ENCODE results near the gene EML4. TPM values are rescaled to one million over a fixed set of nuclear protein-coding genes. Genes with fewer than 3 reads are reported as not detected.
A peak's percentile ranks its signal among the peaks of the same experiment; 100 is the strongest.

Gene EML4
- total and polyA plus RNA-seq, 2 of the 13 experiments (the other 11 are each of a cell fraction or from before 2014, with no cell fraction given), result 243 to 476 TPM

DNA sequence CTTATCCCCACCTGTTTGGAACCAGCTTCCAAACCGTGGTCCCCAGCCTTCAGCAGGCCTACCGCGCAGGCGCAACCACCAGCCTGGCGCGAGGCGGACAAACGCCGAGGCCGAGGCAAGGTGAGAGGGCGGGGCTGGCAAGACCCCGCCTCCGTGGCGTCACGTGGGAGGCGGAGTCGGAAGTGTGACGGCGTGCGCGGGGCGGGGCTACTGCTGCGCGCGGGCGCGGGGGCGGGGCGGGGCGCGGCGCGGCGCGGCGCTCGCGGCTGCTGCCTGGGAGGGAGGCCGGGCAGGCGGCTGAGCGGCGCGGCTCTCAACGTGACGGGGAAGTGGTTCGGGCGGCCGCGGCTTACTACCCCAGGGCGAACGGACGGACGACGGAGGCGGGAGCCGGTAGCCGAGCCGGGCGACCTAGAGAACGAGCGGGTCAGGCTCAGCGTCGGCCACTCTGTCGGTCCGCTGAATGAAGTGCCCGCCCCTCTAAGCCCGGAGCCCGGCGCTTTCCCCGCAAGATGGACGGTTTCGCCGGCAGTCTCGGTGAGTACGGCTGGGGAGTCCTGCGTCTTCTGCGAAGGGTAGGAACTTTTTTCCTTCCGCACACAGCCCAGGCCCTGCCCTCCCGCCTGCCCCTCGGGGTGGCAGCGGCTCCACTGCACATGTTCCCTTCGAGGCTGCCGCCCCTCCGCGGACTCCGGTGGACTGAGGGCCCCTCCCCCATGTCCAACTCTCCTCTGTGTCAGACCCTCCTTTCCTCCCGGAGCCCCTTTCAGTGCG lies at the start of gene EML4 (continued):
- TF ChIP-seq, protein P1, sequence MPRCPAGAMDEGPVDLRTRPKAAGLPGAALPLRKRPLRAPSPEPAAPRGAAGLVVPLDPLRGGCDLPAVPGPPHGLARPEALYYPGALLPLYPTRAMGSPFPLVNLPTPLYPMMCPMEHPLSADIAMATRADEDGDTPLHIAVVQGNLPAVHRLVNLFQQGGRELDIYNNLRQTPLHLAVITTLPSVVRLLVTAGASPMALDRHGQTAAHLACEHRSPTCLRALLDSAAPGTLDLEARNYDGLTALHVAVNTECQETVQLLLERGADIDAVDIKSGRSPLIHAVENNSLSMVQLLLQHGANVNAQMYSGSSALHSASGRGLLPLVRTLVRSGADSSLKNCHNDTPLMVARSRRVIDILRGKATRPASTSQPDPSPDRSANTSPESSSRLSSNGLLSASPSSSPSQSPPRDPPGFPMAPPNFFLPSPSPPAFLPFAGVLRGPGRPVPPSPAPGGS (CRISPR knock-in tag; IDR thresholded peaks at IDR 0.05), result peak; percentile 82
- TF ChIP-seq ZNF331 (CRISPR knock-in tag; IDR thresholded peaks at IDR 0.05) (peak; percentile 56; the same call in 1 of the 2 replicates), KLF6 (CRISPR knock-in tag; IDR thresholded peaks at IDR 0.05) (0 out of 2 replicates have a peak, but pooled peaks have one; percentile 77), ZNF792 (CRISPR knock-in tag; IDR thresholded peaks at IDR 0.05) (no peak; the same call in none of the 2 replicates), ZFP90 (CRISPR knock-in tag; IDR thresholded peaks at IDR 0.05; ENCODE audit: borderline replicate concordance) (peak; percentile 56; the same call in 1 of the 2 replicates), TBX2 (CRISPR knock-in tag; IDR thresholded peaks at IDR 0.05; ENCODE audit: borderline replicate concordance) (peak; percentile 73), ZMAT5 (CRISPR knock-in tag; IDR thresholded peaks at IDR 0.05; ENCODE audit: borderline replicate concordance, low read depth) (no peak), NCOA1 (CRISPR knock-in tag; IDR thresholded peaks at IDR 0.05) (no peak; the same call in 1 of the 2 replicates), ZNF589 (CRISPR knock-in tag; conservative IDR thresholded peaks at IDR 0.05) (0 out of 2 replicates have a peak, but pooled peaks have one; percentile 44), ZNF468 (CRISPR knock-in tag; IDR thresholded peaks at IDR 0.05) (no peak), HHEX (CRISPR knock-in tag; IDR thresholded peaks at IDR 0.05) (0 out of 2 replicates have a peak, but pooled peaks have one; percentile 10), RNF2 (conservative IDR thresholded peaks at IDR 0.05; ENCODE audit: low read depth) (peak; percentile 71; the same call in 1 of the 2 replicates), ZNF570 (CRISPR knock-in tag; IDR thresholded peaks at IDR 0.05; ENCODE audit: borderline replicate concordance) (no peak), MIER2 (CRISPR knock-in tag; IDR thresholded peaks at IDR 0.05) (0 out of 2 replicates have a peak, but pooled peaks have one; percentile 44), KLF15 (CRISPR knock-in tag; IDR thresholded peaks at IDR 0.05; ENCODE audit: borderline replicate concordance) (no peak; the same call in 1 of the 2 replicates), ZNF746 (CRISPR knock-in tag; IDR thresholded peaks at IDR 0.05) (peak; percentile 39; the same call in 1 of the 2 replicates), ATF2 (CRISPR knock-in tag; IDR thresholded peaks at IDR 0.05) (peak; percentile 7; the same call in 1 of the 2 replicates), ZNF615 (CRISPR knock-in tag; IDR thresholded peaks at IDR 0.05; ENCODE audit: borderline replicate concordance) (peak; percentile 72; the same call in 1 of the 2 replicates), ZNF775 (CRISPR knock-in tag; IDR thresholded peaks at IDR 0.05; ENCODE audit: borderline replicate concordance) (0 out of 2 replicates have a peak, but pooled peaks have one; percentile 20)
- TF ChIP-seq, protein P2, sequence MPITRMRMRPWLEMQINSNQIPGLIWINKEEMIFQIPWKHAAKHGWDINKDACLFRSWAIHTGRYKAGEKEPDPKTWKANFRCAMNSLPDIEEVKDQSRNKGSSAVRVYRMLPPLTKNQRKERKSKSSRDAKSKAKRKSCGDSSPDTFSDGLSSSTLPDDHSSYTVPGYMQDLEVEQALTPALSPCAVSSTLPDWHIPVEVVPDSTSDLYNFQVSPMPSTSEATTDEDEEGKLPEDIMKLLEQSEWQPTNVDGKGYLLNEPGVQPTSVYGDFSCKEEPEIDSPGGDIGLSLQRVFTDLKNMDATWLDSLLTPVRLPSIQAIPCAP (CRISPR knock-in tag; IDR thresholded peaks at IDR 0.05; ENCODE audit: low read depth), result 0 out of 2 replicates have a peak, but pooled peaks have one; percentile 28
- TF ChIP-seq, protein P3, sequence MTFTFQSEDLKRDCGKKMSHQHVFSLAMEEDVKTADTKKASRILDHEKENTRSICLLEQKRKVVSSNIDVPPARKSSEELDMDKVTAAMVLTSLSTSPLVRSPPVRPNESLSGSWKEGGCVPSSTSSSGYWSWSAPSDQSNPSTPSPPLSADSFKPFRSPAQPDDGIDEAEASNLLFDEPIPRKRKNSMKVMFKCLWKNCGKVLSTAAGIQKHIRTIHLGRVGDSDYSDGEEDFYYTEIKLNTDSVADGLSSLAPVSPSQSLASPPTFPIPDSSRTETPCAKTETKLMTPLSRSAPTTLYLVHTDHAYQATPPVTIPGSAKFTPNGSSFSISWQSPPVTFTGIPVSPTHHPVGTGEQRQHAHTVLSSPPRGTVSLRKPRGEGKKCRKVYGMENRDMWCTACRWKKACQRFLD (CRISPR knock-in tag; IDR thresholded peaks at IDR 0.05; ENCODE audit: borderline replicate concordance), result 0 out of 2 replicates have a peak, but pooled peaks have one; percentile 9
- TF ChIP-seq, protein P4, sequence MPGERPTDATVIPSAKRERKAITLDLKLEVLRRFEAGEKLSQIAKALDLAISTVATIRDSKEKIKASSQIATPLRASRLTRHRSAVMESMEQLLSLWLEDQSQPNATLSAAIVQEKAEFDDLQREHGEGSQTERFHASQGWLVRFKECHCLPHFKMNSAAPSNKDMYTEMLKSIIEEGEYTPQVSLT (CRISPR knock-in tag; IDR thresholded peaks at IDR 0.05; ENCODE audit: borderline replicate concordance, low read depth), result no peak
- TF ChIP-seq, protein P5, sequence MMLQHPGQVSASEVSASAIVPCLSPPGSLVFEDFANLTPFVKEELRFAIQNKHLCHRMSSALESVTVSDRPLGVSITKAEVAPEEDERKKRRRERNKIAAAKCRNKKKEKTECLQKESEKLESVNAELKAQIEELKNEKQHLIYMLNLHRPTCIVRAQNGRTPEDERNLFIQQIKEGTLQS (CRISPR knock-in tag; IDR thresholded peaks at IDR 0.05), result no peak

All from HepG2 (cell line).